GM19351 (cell line): Measurements from ENCODE around the gene B4GALT1.
"Not testable (repeated sequence)": the region's sequence is repeated elsewhere in the genome, so short reads cannot be mapped to it uniquely, and the experiment has no call there.

Experiments used
- ATAC-seq: cut with Tn5 transposase; IDR thresholded peaks from one replicate; pipeline ENCODE4 v1.9.1; 2021; ENCODE audit warnings: mild to moderate bottlenecking, moderate library complexity; ENCODE audit not compliant: unreplicated experiment

Gene B4GALT1

GRCh38 chr9:33105959-33106358 lies 61.2 kb downstream of the B4GALT1 start:
- ATAC-seq, result no peak

GRCh38 chr9:33105504-33105903 lies 61.6 kb downstream of the B4GALT1 start:
- no peak for ATAC-seq

- no peak for ATAC-seq
These were observed 62.7 kb downstream of the B4GALT1 start for GRCh38 chr9:33104401-33104800.

GRCh38 chr9:33103501-33104281 lies 63.4 kb downstream of the B4GALT1 start:
- ATAC-seq, result no peak

- no peak for ATAC-seq
These were observed 64.5 kb downstream of the B4GALT1 start for GRCh38 chr9:33102551-33103210.

GRCh38 chr9:33101104-33101951 lies 65.8 kb downstream of the B4GALT1 start:
- ATAC-seq, result no peak

GRCh38 chr9:33099754-33100153 lies 67.4 kb downstream of the B4GALT1 start:
- no peak for ATAC-seq

- no peak for ATAC-seq
These were observed 69.9 kb downstream of the B4GALT1 start for GRCh38 chr9:33097192-33097591.

- ATAC-seq, result no peak
These were observed 74.5 kb downstream of the B4GALT1 start for GRCh38 chr9:33092634-33093033.

- ATAC-seq, result not testable (repeated sequence)
These were observed 81.5 kb downstream of the B4GALT1 start for GRCh38 chr9:33085672-33086071.

GRCh38 chr9:33082538-33083326 lies 84.4 kb downstream of the B4GALT1 start:
- peak; percentile 40 for ATAC-seq

- ATAC-seq, result no peak
These were observed 85.0 kb downstream of the B4GALT1 start for GRCh38 chr9:33082128-33082527.

- peak; percentile 45 for ATAC-seq
These were observed 85.8 kb downstream of the B4GALT1 start for GRCh38 chr9:33081128-33081851.

- ATAC-seq, result no peak
These were observed 86.6 kb downstream of the B4GALT1 start for GRCh38 chr9:33080534-33080933.

- peak; percentile 99 for ATAC-seq
These were observed 90.8 kb downstream of the B4GALT1 start, which contains the start of gene SMU1 for GRCh38 chr9:33076046-33077004. Gene SMU1, minus strand, starts transcription at chr9:33076674. Its CDS starts 66 bp downstream, at chr9:33076608.

- ATAC-seq, result no peak
These were observed 98.1 kb downstream of the B4GALT1 start for GRCh38 chr9:33068991-33069390.

GRCh38 chr9:33065157-33066076 lies 101.7 kb downstream of the B4GALT1 start:
- peak; percentile 92 for ATAC-seq
